Calu3 (cell line): ENCODE measurements around the gene STYXL1. TPM values are rescaled to one million over a fixed set of nuclear protein-coding genes. Genes with fewer than 3 reads are reported as not detected.
"Not testable (repeated sequence)": the region's sequence is repeated elsewhere in the genome, so short reads cannot be mapped to it uniquely, and the experiment has no call there.

Experiments used
- BruUV-seq: library from RNA; stranded (reverse); fragments of 400-500 nt; replicated peaks from 2 replicates; lab custom pipeline; 2021; lab: Mats Ljungman, UMichigan
- CTCF ChIA-PET: fragments of 300-600 bp; sonication (Branson Sonifier 250); formaldehyde crosslinking; loops from one replicate; lab custom pipeline; 2022; ENCODE audit warnings: antibody characterized with exemption; lab: Charles Lee
- DNase-seq: peaks from one replicate; pipeline ENCODE4 v3.0.0; 2022
- H3K27ac Mint-ChIP-seq: one replicate; pipeline ENCODE4 v1.8.0; 2022; ENCODE audit warnings: mixed read lengths; ENCODE audit not compliant: unreplicated experiment
- H3K27me3 Mint-ChIP-seq: one replicate; pipeline ENCODE4 v1.8.0; 2022; ENCODE audit warnings: mixed read lengths; ENCODE audit not compliant: unreplicated experiment
- H3K36me3 Mint-ChIP-seq: one replicate; pipeline ENCODE4 v1.8.0; 2022; ENCODE audit warnings: mild to moderate bottlenecking, moderate library complexity, mixed read lengths; ENCODE audit not compliant: insufficient read depth, unreplicated experiment
- H3K4me1 Mint-ChIP-seq: one replicate; pipeline ENCODE4 v1.8.0; 2022; ENCODE audit warnings: mild to moderate bottlenecking, low read depth, mixed read lengths; ENCODE audit not compliant: unreplicated experiment
- H3K4me3 Mint-ChIP-seq: one replicate; pipeline ENCODE4 v1.8.0; 2022; ENCODE audit warnings: mild to moderate bottlenecking, low read depth, moderate library complexity, mixed read lengths; ENCODE audit not compliant: unreplicated experiment
- H3K9me3 Mint-ChIP-seq: one replicate; pipeline ENCODE4 v1.8.0; 2022; ENCODE audit warnings: low read depth, mixed read lengths; ENCODE audit not compliant: unreplicated experiment
- CTCF ChIP-seq: fragments of 200-600 bp; IDR thresholded peaks from one replicate; pipeline ENCODE4 v1.8.0; 2022; ENCODE audit warnings: antibody characterized with exemption; ENCODE audit not compliant: unreplicated experiment
- intact Hi-C: fragments of 100-400 bp; cut with micrococcal nuclease; formaldehyde crosslinking; loops from one replicate; pipeline ENCODE4 v1.10.0; 2022; ENCODE audit not compliant: unreplicated experiment
- total RNA-seq: library from RNA; stranded (reverse); gene quantifications from 2 replicates; pipeline ENCODE4 v1.2.3, GENCODE V29; 2022

STYXL1 gene
- total RNA-seq, 1 experiment from 2014 or later = 39.9 TPM

GRCh38 chr7:76063114-76063513 is 15.3 kb upstream of the STYXL1 start:
- H3K27me3 Mint-ChIP-seq = no peaks in the 10 kb centered on the region
- no peak overlapping the region for H3K4me3 Mint-ChIP-seq

GRCh38 chr7:76062254-76062653 is 14.5 kb upstream of the STYXL1 start:
- no peaks in the 10 kb centered on the region for H3K4me1 Mint-ChIP-seq
- TF ChIP-seq CTCF = no peak
- H3K27me3 Mint-ChIP-seq = no peaks in the 10 kb centered on the region
- no peak overlapping the region for H3K4me3 Mint-ChIP-seq
- intact Hi-C loops = no loop called here
- no peaks in the 10 kb centered on the region for H3K9me3 Mint-ChIP-seq
- H3K36me3 Mint-ChIP-seq = no peaks in the 10 kb centered on the region
- CTCF ChIA-PET = no interaction called here
- DNase-seq = no peak
- no TSS peak for BruUV-seq
- H3K27ac Mint-ChIP-seq = no peak overlapping the region

More at GRCh38 chr7:76063114-76063513, 15.3 kb upstream of the STYXL1 start:
- TF ChIP-seq CTCF = no peak
- Mint-ChIP-seq H3K36me3 (no peaks in the 10 kb centered on the region), H3K27ac (no peak overlapping the region), H3K4me1 (no peaks in the 10 kb centered on the region), H3K9me3 (no peaks in the 10 kb centered on the region)
- BruUV-seq = no TSS peak
- DNase-seq = no peak
- intact Hi-C loops = no loop called here
- CTCF ChIA-PET = no interaction called here

- no peak for DNase-seq
- intact Hi-C loops = no loop called here
- no peak overlapping the region for H3K4me3 Mint-ChIP-seq
- BruUV-seq = no TSS peak
- no peaks in the 10 kb centered on the region for H3K9me3 Mint-ChIP-seq
- no peaks in the 10 kb centered on the region for H3K36me3 Mint-ChIP-seq
- TF ChIP-seq CTCF = no peak
- CTCF ChIA-PET = no interaction called here
- no peaks in the 10 kb centered on the region for H3K27me3 Mint-ChIP-seq
- no peak overlapping the region for H3K27ac Mint-ChIP-seq
- no peaks in the 10 kb centered on the region for H3K4me1 Mint-ChIP-seq
Observed at GRCh38 chr7:76060842-76061241, 13.0 kb upstream of the STYXL1 start.

- DNase-seq, H3K4me3 Mint-ChIP-seq, H3K36me3 Mint-ChIP-seq, BruUV-seq, H3K27me3 Mint-ChIP-seq, intact Hi-C loops, CTCF ChIA-PET, H3K9me3 Mint-ChIP-seq, H3K4me1 Mint-ChIP-seq, H3K27ac Mint-ChIP-seq: not testable (repeated sequence)
Observed at GRCh38 chr7:76058745-76059144, 10.9 kb upstream of the STYXL1 start.

GRCh38 chr7:76057813-76058145 is 10.0 kb upstream of the STYXL1 start:
- CTCF ChIA-PET = no interaction called here
- H3K27ac Mint-ChIP-seq = no peak overlapping the region
- H3K27me3 Mint-ChIP-seq = no peaks in the 10 kb centered on the region
- no peaks in the 10 kb centered on the region for H3K4me1 Mint-ChIP-seq
- H3K36me3 Mint-ChIP-seq = no peaks in the 10 kb centered on the region
- H3K9me3 Mint-ChIP-seq = no peaks in the 10 kb centered on the region
- no peak for TF ChIP-seq CTCF
- BruUV-seq = no TSS peak
- H3K4me3 Mint-ChIP-seq = no peak overlapping the region
- DNase-seq = no peak
- intact Hi-C loops = no loop called here
